HepG2 (cell line): ENCODE measurements around the gene FOCAD. TPM values are rescaled to one million over a fixed set of nuclear protein-coding genes. Genes with fewer than 3 reads are reported as not detected.
A peak's percentile ranks its signal among the peaks of the same experiment; 100 is the strongest.

Experiments used
- JUN ChIP-seq: sonication (generic); formaldehyde crosslinking; IDR thresholded peaks from 2 replicates; pipeline ENCODE4 v1.4.0; 2020; ENCODE audit warnings: mild to moderate bottlenecking, missing genetic modification reagents
- MBD4 ChIP-seq: IDR thresholded peaks from 2 replicates; pipeline ENCODE4 v1.6.1; 2012; ENCODE audit warnings: low read length, inconsistent platforms, borderline replicate concordance
- POLR2AphosphoS5 ChIP-seq: IDR thresholded peaks from 2 replicates; pipeline ENCODE4 v1.6.1; 2012; ENCODE audit warnings: low read depth, low read length
- RBFOX2 ChIP-seq: fragments of 200-400 bp; formaldehyde crosslinking; IDR thresholded peaks from 2 replicates; pipeline ENCODE4 v1.6.1; 2017; ENCODE audit warnings: low read depth, mild to moderate bottlenecking, low read length
- ZNF143 ChIP-seq: sonication (generic); formaldehyde crosslinking; IDR thresholded peaks from 2 replicates; pipeline ENCODE4 v1.4.0; 2020; ENCODE audit warnings: missing genetic modification reagents
- ZNF333 ChIP-seq: sonication (generic); formaldehyde crosslinking; IDR thresholded peaks from 2 replicates; pipeline ENCODE4 v1.4.0; 2020; ENCODE audit warnings: mild to moderate bottlenecking, missing genetic modification reagents, borderline replicate concordance
- ZNF619 ChIP-seq: sonication (generic); formaldehyde crosslinking; IDR thresholded peaks from 2 replicates; pipeline ENCODE4 v1.4.0; 2020; ENCODE audit warnings: mild to moderate bottlenecking, missing genetic modification reagents
- ZNF678 ChIP-seq: sonication (generic); formaldehyde crosslinking; IDR thresholded peaks from 2 replicates; pipeline ENCODE4 v1.4.0; 2020; ENCODE audit warnings: mild to moderate bottlenecking, missing genetic modification reagents
- ZNF781 ChIP-seq: sonication (generic); formaldehyde crosslinking; IDR thresholded peaks from 2 replicates; pipeline ENCODE4 v1.5.1; 2020; ENCODE audit warnings: borderline replicate concordance, mild to moderate bottlenecking, missing genetic modification reagents; ENCODE audit errors: not compliant biosample characterization
- ZSCAN25 ChIP-seq: sonication (generic); formaldehyde crosslinking; IDR thresholded peaks from 2 replicates; pipeline ENCODE4 v1.8.0; 2022; ENCODE audit warnings: mild to moderate bottlenecking, missing genetic modification reagents
- polyA plus RNA-seq, 8 experiments: library from polyadenylated mRNA; depleted of rRNA in 3 of 8; stranded (reverse) in 7 of 8; unstranded in 1 of 8; fragments of >200 nt; fragmentation: Illumina TruSeq in 4 of 8; extraction: Trizol in 4 of 8; gene quantifications; 2 replicates each; pipeline versions ENCODE4 v1.2.1 to v1.2.3, GENCODE V29; 2011 to 2016; ENCODE audit warnings: low read depth in 4 of 8, missing spikeins in 1 of 8, mixed read lengths in 1 of 8; ENCODE audit not compliant: insufficient read depth in 1 of 8
- total RNA-seq, 5 experiments: library from RNA; depleted of rRNA; stranded (reverse); fragments of >200 nt; fragmentation: Illumina TruSeq; extraction: Trizol; gene quantifications; 2 replicates each; pipeline ENCODE4 v1.2.3, GENCODE V29; 2016; ENCODE audit warnings: low read depth in 1 of 5
- TF ChIP-seq, protein P1 (sequence below): sonication (generic); formaldehyde crosslinking; IDR thresholded peaks from 2 replicates; pipeline ENCODE4 v1.5.0; 2020; ENCODE audit warnings: mild to moderate bottlenecking, missing genetic modification reagents
- TF ChIP-seq, protein P2 (sequence below): sonication (generic); formaldehyde crosslinking; IDR thresholded peaks from 2 replicates; pipeline ENCODE4 v1.4.0; 2020; ENCODE audit warnings: mild to moderate bottlenecking, missing genetic modification reagents, borderline replicate concordance
- TF ChIP-seq, protein P3 (sequence below): sonication (generic); formaldehyde crosslinking; IDR thresholded peaks from 2 replicates; pipeline ENCODE4 v1.5.1; 2020; ENCODE audit warnings: missing genetic modification reagents, mild to moderate bottlenecking, borderline replicate concordance
- TF ChIP-seq, protein P4 (sequence below): sonication (generic); formaldehyde crosslinking; IDR thresholded peaks from 2 replicates; pipeline ENCODE4 v1.5.0; 2020; ENCODE audit warnings: missing genetic modification reagents
- TF ChIP-seq, protein P5 (sequence below): IDR thresholded peaks from 2 replicates; pipeline ENCODE4 v1.6.1; 2016; ENCODE audit warnings: low read depth

FOCAD gene
- total and polyA plus RNA-seq, 2 of the 13 experiments (the other 11 are each of a cell fraction or from before 2014, with no cell fraction given): 18.0 to 31.1 TPM

DNA sequence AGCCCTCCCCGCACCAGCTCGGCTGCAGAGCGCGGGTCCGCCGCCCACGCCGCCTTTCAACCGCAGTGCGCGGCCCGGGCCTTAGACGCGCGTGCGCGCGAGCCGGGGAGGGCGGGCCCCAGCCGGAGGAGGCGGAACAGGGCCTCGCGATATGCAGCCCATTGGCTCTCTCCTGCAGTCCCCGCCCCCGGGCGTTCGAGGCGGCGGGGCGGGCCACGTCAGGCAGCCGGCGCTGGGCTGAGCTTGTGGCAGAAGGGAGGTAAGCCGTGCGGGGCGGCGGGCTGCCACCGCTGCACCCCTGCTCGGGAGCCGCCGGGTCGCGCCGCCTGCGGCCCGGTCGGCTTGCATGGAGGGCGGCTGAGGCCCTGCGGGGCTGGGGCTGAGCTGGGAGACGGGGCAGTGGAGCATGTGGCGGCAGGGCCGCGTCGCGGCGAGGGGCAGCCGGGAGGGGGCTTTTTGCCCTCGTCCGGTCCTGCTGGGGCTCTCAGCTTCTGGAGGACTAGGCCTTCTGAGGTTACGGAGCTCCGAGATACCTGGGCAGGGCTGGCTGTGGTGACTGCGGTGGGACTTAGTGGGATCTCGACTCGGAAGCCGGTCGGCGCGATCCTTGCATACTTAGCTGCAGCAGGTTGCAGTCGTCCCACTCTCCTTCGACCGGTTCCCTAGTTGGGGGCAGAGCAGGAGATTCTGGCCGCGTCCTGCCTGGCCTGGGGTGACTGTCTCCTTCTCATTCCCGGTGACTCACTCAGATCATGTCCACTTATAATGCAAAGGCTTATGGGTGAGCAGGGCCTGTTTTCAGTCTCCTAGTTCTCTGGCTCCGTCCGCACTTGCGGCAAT lies at the start of gene FOCAD (continued):
- TF ChIP-seq, protein P1, sequence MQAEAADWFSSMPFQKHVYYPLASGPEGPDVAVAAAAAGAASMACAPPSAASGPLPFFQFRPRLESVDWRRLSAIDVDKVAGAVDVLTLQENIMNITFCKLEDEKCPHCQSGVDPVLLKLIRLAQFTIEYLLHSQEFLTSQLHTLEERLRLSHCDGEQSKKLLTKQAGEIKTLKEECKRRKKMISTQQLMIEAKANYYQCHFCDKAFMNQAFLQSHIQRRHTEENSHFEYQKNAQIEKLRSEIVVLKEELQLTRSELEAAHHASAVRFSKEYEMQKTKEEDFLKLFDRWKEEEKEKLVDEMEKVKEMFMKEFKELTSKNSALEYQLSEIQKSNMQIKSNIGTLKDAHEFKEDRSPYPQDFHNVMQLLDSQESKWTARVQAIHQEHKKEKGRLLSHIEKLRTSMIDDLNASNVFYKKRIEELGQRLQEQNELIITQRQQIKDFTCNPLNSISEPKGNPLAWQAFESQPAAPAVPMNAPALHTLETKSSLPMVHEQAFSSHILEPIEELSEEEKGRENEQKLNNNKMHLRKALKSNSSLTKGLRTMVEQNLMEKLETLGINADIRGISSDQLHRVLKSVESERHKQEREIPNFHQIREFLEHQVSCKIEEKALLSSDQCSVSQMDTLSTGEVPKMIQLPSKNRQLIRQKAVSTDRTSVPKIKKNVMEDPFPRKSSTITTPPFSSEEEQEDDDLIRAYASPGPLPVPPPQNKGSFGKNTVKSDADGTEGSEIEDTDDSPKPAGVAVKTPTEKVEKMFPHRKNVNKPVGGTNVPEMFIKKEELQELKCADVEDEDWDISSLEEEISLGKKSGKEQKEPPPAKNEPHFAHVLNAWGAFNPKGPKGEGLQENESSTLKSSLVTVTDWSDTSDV: no peak; the same call in 1 of the 2 replicates
- TF ChIP-seq, protein P2, sequence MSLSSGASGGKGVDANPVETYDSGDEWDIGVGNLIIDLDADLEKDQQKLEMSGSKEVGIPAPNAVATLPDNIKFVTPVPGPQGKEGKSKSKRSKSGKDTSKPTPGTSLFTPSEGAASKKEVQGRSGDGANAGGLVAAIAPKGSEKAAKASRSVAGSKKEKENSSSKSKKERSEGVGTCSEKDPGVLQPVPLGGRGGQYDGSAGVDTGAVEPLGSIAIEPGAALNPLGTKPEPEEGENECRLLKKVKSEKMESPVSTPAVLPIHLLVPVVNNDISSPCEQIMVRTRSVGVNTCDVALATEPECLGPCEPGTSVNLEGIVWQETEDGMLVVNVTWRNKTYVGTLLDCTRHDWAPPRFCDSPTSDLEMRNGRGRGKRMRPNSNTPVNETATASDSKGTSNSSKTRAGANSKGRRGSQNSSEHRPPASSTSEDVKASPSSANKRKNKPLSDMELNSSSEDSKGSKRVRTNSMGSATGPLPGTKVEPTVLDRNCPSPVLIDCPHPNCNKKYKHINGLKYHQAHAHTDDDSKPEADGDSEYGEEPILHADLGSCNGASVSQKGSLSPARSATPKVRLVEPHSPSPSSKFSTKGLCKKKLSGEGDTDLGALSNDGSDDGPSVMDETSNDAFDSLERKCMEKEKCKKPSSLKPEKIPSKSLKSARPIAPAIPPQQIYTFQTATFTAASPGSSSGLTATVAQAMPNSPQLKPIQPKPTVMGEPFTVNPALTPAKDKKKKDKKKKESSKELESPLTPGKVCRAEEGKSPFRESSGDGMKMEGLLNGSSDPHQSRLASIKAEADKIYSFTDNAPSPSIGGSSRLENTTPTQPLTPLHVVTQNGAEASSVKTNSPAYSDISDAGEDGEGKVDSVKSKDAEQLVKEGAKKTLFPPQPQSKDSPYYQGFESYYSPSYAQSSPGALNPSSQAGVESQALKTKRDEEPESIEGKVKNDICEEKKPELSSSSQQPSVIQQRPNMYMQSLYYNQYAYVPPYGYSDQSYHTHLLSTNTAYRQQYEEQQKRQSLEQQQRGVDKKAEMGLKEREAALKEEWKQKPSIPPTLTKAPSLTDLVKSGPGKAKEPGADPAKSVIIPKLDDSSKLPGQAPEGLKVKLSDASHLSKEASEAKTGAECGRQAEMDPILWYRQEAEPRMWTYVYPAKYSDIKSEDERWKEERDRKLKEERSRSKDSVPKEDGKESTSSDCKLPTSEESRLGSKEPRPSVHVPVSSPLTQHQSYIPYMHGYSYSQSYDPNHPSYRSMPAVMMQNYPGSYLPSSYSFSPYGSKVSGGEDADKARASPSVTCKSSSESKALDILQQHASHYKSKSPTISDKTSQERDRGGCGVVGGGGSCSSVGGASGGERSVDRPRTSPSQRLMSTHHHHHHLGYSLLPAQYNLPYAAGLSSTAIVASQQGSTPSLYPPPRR (CRISPR knock-in tag): no peak
- TF ChIP-seq JUN (peak; percentile 19; the same call in 1 of the 2 replicates), MBD4 (no peak), ZNF619 (CRISPR knock-in tag) (no peak; the same call in 1 of the 2 replicates), POLR2AphosphoS5 (peak; percentile 83), ZNF678 (CRISPR knock-in tag) (no peak; the same call in 1 of the 2 replicates), ZNF333 (0 out of 2 replicates have a peak, but pooled peaks have one; percentile 67), ZNF143 (CRISPR knock-in tag) (peak; percentile 81), ZNF781 (CRISPR knock-in tag) (no peak), ZSCAN25 (peak; percentile 99), RBFOX2 (peak; percentile 99)
- TF ChIP-seq, protein P3, sequence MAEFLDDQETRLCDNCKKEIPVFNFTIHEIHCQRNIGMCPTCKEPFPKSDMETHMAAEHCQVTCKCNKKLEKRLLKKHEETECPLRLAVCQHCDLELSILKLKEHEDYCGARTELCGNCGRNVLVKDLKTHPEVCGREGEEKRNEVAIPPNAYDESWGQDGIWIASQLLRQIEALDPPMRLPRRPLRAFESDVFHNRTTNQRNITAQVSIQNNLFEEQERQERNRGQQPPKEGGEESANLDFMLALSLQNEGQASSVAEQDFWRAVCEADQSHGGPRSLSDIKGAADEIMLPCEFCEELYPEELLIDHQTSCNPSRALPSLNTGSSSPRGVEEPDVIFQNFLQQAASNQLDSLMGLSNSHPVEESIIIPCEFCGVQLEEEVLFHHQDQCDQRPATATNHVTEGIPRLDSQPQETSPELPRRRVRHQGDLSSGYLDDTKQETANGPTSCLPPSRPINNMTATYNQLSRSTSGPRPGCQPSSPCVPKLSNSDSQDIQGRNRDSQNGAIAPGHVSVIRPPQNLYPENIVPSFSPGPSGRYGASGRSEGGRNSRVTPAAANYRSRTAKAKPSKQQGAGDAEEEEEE: no peak
- TF ChIP-seq, protein P4, sequence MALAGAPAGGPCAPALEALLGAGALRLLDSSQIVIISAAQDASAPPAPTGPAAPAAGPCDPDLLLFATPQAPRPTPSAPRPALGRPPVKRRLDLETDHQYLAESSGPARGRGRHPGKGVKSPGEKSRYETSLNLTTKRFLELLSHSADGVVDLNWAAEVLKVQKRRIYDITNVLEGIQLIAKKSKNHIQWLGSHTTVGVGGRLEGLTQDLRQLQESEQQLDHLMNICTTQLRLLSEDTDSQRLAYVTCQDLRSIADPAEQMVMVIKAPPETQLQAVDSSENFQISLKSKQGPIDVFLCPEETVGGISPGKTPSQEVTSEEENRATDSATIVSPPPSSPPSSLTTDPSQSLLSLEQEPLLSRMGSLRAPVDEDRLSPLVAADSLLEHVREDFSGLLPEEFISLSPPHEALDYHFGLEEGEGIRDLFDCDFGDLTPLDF (CRISPR knock-in tag): no peak
- TF ChIP-seq, protein P5, sequence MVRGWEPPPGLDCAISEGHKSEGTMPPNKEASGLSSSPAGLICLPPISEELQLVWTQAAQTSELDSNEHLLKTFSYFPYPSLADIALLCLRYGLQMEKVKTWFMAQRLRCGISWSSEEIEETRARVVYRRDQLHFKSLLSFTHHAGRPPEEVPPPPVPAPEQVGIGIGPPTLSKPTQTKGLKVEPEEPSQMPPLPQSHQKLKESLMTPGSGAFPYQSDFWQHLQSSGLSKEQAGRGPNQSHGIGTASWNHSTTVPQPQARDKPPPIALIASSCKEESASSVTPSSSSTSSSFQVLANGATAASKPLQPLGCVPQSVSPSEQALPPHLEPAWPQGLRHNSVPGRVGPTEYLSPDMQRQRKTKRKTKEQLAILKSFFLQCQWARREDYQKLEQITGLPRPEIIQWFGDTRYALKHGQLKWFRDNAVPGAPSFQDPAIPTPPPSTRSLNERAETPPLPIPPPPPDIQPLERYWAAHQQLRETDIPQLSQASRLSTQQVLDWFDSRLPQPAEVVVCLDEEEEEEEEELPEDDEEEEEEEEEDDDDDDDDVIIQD: no peak
